ENCODE measurements around the gene DDA1.

DDA1 gene

DNA sequence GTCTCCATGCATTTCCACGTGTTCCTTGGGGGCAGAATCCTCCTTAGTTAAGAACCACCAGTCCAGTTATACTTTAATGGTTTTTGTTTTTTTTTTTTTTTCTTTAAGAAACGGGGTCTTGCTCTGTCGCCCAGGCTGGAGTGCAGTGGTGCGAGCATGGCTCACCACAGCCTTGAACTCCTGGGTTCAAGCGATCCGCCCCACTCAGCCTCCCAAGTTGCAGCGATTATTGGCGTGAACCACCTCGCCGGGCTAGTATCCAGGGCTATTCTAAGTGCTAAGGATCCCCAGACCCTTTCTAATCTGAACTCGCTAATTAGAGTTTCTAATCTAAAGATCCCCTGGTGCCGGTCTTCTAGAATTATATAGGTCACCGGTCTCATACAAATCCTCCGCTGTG is 15.8 kb upstream of the DDA1 start:
- TF ChIP-seq, protein P1, sequence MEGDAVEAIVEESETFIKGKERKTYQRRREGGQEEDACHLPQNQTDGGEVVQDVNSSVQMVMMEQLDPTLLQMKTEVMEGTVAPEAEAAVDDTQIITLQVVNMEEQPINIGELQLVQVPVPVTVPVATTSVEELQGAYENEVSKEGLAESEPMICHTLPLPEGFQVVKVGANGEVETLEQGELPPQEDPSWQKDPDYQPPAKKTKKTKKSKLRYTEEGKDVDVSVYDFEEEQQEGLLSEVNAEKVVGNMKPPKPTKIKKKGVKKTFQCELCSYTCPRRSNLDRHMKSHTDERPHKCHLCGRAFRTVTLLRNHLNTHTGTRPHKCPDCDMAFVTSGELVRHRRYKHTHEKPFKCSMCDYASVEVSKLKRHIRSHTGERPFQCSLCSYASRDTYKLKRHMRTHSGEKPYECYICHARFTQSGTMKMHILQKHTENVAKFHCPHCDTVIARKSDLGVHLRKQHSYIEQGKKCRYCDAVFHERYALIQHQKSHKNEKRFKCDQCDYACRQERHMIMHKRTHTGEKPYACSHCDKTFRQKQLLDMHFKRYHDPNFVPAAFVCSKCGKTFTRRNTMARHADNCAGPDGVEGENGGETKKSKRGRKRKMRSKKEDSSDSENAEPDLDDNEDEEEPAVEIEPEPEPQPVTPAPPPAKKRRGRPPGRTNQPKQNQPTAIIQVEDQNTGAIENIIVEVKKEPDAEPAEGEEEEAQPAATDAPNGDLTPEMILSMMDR (IDR thresholded peaks at IDR 0.05), result no peak

DNA sequence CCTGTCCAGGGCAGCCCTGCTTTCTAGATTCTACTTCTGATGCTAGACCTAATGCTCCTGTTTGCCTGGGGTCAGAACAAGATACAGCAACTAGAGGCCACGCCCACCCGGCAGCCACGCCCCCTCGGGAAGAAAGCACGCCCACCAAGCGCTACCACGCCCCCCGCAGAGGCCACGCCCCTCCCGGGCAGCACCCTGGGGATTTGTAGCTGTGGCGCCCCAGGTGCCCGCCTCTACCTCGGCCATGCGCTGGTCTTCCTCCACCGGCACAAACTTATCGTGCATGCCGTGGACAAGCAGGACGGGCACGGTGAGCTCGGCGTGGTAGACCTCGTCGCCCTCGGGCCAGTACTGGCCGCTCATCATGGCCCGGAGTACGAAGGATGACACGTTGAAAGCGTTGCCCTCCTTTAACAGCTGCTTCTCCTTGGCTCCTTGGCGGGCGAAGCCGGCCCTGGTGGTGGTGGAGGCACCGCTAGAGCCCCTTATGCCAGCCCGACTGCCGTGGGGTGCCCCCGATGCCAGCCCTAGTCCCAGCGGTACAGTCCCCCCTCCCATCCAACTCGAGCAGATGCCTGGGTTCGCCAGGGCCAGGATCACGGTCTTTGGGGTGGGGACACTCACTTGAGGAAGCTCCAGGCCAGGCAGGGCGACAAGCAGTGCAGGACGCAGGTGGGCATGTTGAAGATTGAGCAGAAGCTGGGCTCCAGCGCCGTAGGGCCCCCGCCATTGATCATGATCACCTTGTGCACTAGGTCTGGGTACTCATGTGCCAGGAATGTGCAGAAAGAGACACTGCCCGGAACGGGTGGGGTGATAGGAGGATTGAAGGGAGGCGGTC is 15.1 kb upstream of the DDA1 start:
- TF ChIP-seq, protein P1 (IDR thresholded peaks at IDR 0.05), result no peak

- TF ChIP-seq, protein P1 (IDR thresholded peaks at IDR 0.05), result no peak
Observed at GRCh38 chr19:17296273-17296672, 13.1 kb upstream of the DDA1 start.

DNA sequence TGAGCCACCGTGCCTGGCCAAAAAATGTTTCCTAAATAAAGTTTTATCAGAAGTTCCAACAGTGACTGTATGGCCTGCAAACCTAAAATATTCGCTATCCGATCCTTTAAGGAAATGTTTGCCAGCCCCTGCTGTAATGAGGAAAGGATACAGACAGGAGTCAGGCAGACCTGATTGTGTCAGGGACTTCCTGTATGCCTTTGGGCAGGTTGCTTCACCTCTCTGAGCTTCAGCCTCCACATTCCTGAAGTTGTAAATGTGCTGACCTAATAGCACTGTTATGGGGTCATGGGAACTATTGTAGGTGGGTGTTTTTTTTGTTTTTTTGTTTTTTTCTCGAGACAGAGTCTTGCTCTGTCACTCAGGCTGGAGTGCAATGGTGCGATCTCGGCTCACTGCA is 12.4 kb upstream of the DDA1 start:
- TF ChIP-seq, protein P1 (IDR thresholded peaks at IDR 0.05), result no peak

DNA sequence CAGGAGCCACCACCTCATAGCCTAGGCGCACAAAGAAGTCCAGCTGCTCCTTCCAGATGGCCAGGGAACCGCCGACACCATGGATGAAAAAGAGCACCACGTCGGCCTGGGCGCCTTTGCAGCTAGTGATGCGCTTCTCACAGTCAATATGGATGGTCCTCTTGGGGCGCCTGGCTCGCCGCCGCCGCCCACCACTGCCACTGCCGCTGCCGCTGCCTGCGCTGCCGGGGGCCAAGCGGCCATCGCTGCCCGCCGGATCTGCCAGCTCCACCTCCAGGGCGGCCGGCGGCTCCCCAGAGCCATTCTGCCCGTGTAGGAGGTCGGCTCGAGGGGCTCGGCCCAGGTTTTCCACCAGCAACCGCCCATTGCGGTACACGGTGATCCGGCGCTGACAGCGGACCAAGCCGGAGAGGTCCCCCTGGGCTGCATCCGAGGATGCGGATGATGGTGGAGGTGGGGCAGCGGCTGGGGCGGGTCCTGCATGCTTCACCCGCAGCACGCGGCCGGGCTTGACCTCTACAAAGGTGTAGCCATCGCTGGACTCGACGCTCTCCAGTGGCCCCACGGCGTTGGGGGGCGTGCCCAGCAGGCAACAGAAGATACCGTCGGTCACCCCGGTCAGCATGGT is 8.3 kb upstream of the DDA1 start:
- TF ChIP-seq, protein P1 (IDR thresholded peaks at IDR 0.05), result no peak

- TF ChIP-seq, protein P1 (IDR thresholded peaks at IDR 0.05), result no peak
Observed at GRCh38 chr19:17302391-17303166, 6.8 kb upstream of the DDA1 start.

DNA sequence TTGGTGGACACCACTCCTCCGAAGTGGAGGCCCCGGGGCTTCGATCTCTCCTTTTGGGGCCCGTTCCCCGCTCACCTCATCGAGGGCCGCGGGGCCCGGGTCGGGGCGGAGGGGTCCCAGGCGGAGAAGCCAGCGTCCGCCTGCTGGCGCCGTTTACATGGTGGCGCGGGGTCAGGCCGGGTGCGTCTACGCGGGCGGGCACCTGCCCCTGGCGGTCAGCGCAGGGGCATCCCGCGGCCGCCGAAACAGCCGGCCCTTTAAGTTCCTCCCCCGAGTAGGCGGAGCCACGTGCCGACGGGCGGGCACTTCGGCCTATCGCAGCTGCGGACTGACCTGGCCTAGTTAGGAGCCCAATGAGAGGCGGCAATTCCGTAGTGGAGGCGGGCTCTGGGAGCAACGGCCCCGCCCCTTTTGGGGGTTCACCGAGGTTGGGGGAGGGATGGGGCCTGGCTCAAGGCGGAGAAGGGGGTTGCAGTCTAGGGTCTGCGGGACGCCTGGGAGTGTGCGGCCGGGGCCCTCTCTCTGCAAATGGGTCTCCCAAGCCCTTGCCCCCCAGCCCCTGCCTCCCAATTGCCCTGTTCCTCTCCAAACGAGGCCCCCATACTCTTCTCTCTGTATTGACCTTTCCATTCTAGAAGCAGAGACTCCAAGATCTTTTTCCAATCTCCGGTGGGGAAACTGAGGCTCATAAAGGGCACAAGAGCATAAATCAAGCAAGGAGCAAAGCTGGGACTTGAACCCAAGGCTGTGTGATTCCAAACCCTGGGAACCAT is 6.0 kb upstream of the DDA1 start, which contains the start of gene ABHD8:
Gene ABHD8, minus strand, starts transcription at position 259 of the 773 bp plus-strand sequence. CDS start 1,809 bp downstream, outside the sequence.
- TF ChIP-seq, protein P1 (IDR thresholded peaks at IDR 0.05), result peak; percentile 49
